ENCODE data around the gene THEMIS2. TPM values are rescaled to one million over a fixed set of nuclear protein-coding genes. Genes with fewer than 3 reads are reported as not detected.

Gene THEMIS2
- total RNA-seq, 1 experiment from 2014 or later = 17.2 TPM

GRCh38 chr1:27831568-27832410 lies 40.6 kb upstream of the THEMIS2 start:
- Histone ChIP-seq H3K79me2 (ENCODE audit: insufficient read depth, low read length) (peaks cover 23% of the 10 kb centered on the region), H3T11ph (ENCODE audit: low read length) (no peak overlapping the region), H4K91ac (ENCODE audit: insufficient read length, low read depth, low read length) (peak overlapping the region; percentile 97), H2AK5ac (ENCODE audit: insufficient read length, low read length) (no peak overlapping the region), H3K14ac (ENCODE audit: insufficient read depth, low read length) (no peak overlapping the region), H2BK120ac (ENCODE audit: low read depth, low read length, poor library complexity, severe bottlenecking) (peak overlapping the region; percentile 95), H3K56ac (ENCODE audit: insufficient read length, low read depth, low read length) (peak overlapping the region; percentile 56), H4K5ac (ENCODE audit: insufficient read length, low read depth, low read length) (peak overlapping the region; percentile 99), H3K4me2 (ENCODE audit: insufficient read depth, insufficient read length, low read length) (peak overlapping the region; percentile 97), H2BK12ac (ENCODE audit: insufficient read length, low read depth, low read length) (peak overlapping the region; percentile 77), H2AFZ (ENCODE audit: low read length) (no peak overlapping the region), H3K23ac (ENCODE audit: insufficient read length, low read depth, low read length) (no peak overlapping the region), H2BK20ac (ENCODE audit: low read depth, low read length, poor library complexity, severe bottlenecking) (no peak overlapping the region), H3K9me3 (ENCODE audit: control insufficient read depth, low read depth, low read length) (no peaks in the 10 kb centered on the region), H3K18ac (ENCODE audit: insufficient read length, low read depth, low read length) (no peak overlapping the region), H3K4ac (ENCODE audit: low read depth, low read length) (peak overlapping the region; percentile 84; the same call in 1 of the 2 replicates), H4K8ac (replicated peaks; ENCODE audit: insufficient read length, low read depth, low read length) (no peak overlapping the region), H4K20me1 (ENCODE audit: control insufficient read depth, insufficient read depth, insufficient read length) (no peaks in the 10 kb centered on the region), H3K27me3 (ENCODE audit: insufficient read depth, low read length) (no peaks in the 10 kb centered on the region), H3K27ac (ENCODE audit: insufficient read length, low read depth, low read length) (no peak overlapping the region), H3K9ac (ENCODE audit: extremely low read depth, insufficient read length, low read length) (peak overlapping the region; percentile 97), H3K79me1 (ENCODE audit: insufficient read depth, low read depth, low read length, poor library complexity, severe bottlenecking) (peaks cover 6% of the 10 kb centered on the region), H2BK5ac (ENCODE audit: insufficient read length, low read length) (no peak overlapping the region), H3K23me2 (ENCODE audit: insufficient read length, low read depth, low read length, poor library complexity, severe bottlenecking) (no peaks in the 10 kb centered on the region), H3K4me1 (ENCODE audit: insufficient read depth, low read length) (no peaks in the 10 kb centered on the region), H2BK15ac (ENCODE audit: low read depth, low read length) (peak overlapping the region; percentile 87; the same call in 1 of the 2 replicates)
- no peak for DNase-seq
- Mint-ChIP-seq H3K27ac (peak overlapping the region; percentile 98 to 100 (median 99); a peak in 6 of 7 replicates), H3K36me3 (ENCODE audit: insufficient read depth in 1 of 3, low read depth in 3 of 3) (peaks cover 8 to 33% (median 26%) of the 10 kb centered on the region in 3 experiments; a peak in 6 of 7 replicates), H3K27me3 (ENCODE audit: low read depth) (no peaks in the 10 kb centered on the region), H3K9me3 (no peaks in the 10 kb centered on the region), H3K4me3 (peak overlapping the region; percentile 94 to 95), H3K4me1 (peaks cover 11 to 14% of the 10 kb centered on the region in 2 experiments)
- WGBS (ENCODE audit: extremely low coverage, insufficient read length, low lambda C conversion rate) = no CpG with 5 or more reads among the region's 10 CpGs
- TF ChIP-seq, protein P1, sequence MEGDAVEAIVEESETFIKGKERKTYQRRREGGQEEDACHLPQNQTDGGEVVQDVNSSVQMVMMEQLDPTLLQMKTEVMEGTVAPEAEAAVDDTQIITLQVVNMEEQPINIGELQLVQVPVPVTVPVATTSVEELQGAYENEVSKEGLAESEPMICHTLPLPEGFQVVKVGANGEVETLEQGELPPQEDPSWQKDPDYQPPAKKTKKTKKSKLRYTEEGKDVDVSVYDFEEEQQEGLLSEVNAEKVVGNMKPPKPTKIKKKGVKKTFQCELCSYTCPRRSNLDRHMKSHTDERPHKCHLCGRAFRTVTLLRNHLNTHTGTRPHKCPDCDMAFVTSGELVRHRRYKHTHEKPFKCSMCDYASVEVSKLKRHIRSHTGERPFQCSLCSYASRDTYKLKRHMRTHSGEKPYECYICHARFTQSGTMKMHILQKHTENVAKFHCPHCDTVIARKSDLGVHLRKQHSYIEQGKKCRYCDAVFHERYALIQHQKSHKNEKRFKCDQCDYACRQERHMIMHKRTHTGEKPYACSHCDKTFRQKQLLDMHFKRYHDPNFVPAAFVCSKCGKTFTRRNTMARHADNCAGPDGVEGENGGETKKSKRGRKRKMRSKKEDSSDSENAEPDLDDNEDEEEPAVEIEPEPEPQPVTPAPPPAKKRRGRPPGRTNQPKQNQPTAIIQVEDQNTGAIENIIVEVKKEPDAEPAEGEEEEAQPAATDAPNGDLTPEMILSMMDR (conservative IDR thresholded peaks at IDR 0.05) = no peak

Measured in H9 (cell line).